ENCODE data around the gene RALY.
"Not testable (repeated sequence)": the region's sequence is repeated elsewhere in the genome, so short reads cannot be mapped to it uniquely, and the experiment has no call there.

Gene RALY

DNA sequence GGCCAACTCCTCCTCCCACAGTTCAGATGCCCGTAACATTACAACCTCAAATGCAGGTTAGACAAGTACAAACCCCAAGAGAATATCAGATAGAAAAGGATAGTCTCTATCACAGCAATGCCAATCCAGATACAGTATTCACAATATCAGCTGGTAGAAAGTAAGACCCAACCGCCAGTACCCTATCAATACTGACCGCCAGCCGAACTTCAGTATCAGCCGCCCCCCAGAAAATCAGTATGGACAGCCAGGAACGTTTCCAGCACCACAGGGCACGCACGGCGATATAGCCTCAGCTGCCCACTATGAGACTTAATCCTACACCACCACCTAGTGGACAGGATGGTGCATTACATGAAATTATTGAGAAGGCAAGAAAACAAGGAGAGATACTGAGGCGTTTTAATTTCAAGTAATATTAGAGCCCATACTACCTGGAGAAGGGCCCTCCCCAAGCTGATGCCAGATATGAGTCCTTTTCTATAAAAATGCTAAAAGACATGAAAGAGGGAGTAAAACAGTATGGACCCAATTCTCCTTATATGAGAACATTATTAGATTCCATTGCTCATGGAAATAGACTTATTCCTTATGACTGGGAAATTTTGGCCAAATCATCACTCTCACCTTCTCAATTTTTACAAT, 135.9 kb downstream of the RALY start:
- peak; percentile 69 for TF ChIP-seq CTCF (IDR thresholded peaks at IDR 0.05)
- DNase-seq (ENCODE audit: low spot score), result no peak
- H3K27ac ChIP-seq, result no peak overlapping the region
- peak overlapping the region; percentile 23 for H3K4me3 ChIP-seq

DNA sequence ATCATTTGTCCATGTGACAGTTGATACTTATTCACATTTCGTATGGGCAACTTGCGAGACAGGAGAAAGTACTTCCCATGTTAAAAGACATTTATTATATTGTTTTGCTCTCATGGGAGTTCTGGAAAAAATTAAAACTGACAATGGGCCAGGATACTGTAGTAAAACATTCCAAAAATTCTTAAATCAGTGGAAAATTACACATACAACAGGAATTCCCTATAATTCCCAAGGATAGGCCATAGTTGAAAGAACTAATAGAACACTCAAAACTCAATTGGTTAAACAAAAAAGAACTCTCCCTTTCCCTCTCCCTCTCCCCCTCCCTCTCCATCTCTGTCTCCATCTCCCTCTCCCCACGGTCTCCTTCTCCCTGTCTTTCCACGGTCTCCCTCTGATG, 137.8 kb downstream of the RALY start:
- no peak for DNase-seq (ENCODE audit: low spot score)
- no peak overlapping the region for H3K27ac ChIP-seq
- no peak for TF ChIP-seq CTCF (IDR thresholded peaks at IDR 0.05)
- H3K4me3 ChIP-seq, result no peak overlapping the region

GRCh38 chr20:34132491-34132890, 138.8 kb downstream of the RALY start:
- not testable (repeated sequence) for H3K4me3 ChIP-seq; DNase-seq (ENCODE audit: low spot score); H3K27ac ChIP-seq

DNA sequence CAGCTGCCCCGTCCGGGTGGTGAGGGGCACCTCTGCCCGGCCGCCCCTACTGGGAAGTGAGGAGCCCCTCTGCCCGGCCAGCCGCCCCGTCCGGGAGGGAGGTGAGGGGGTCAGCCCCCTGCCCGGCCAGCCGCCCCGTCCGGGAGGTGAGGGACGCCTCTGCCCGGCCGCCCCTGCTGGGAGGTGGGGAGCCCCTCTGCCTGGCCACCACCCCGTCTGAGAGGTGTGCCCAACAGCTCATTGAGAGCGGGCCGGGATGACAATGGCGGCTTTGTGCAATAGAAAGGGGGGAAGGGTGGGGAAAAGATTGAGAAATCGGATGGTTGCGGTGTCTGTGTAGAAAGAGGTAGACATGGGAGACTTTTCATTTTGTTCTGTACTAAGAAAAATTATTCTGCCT, 139.2 kb downstream of the RALY start:
- not testable (repeated sequence) for H3K27ac ChIP-seq; DNase-seq (ENCODE audit: low spot score); H3K4me3 ChIP-seq

- H3K27ac ChIP-seq; DNase-seq (ENCODE audit: low spot score); H3K4me3 ChIP-seq: not testable (repeated sequence)
These were observed 139.7 kb downstream of the RALY start for GRCh38 chr20:34133365-34133860.

Measured in coronary artery (tissue), 2 donors.